Mucosa of gallbladder (tissue), 1 donor: ENCODE data around the gene PDZD2. TPM values are rescaled to one million over a fixed set of nuclear protein-coding genes. Genes with fewer than 3 reads are reported as not detected.
"Not testable (repeated sequence)": the region's sequence is repeated elsewhere in the genome, so short reads cannot be mapped to it uniquely, and the experiment has no call there.

Experiments used
- DNase-seq: peaks from one replicate; pipeline ENCODE4 v3.0.0-alpha.2; 2020; ENCODE audit warnings: low spot score
- total RNA-seq: library from RNA; stranded (reverse); gene quantifications from one replicate; pipeline ENCODE4 v1.2.1, GENCODE V29; 2021
- donor health status: DM: no; HTN: no; CAD: no.

The PDZD2 gene
- total RNA-seq, 1 donor from 2014 or later: 2.7 TPM

- DNase-seq: no peak
These were observed 130.6 kb downstream of the PDZD2 start for GRCh38 chr5:31769530-31769929.

GRCh38 chr5:31770132-31770720 lies 131.3 kb downstream of the PDZD2 start:
- DNase-seq: no peak

- no peak for DNase-seq
These were observed 132.1 kb downstream of the PDZD2 start for GRCh38 chr5:31770998-31771397.

- no peak for DNase-seq
These were observed 132.6 kb downstream of the PDZD2 start for GRCh38 chr5:31771500-31771899.

- not testable (repeated sequence) for DNase-seq
These were observed 137.4 kb downstream of the PDZD2 start for GRCh38 chr5:31776294-31776693.

- DNase-seq: no peak
These were observed 138.2 kb downstream of the PDZD2 start for GRCh38 chr5:31776976-31777651.

- no peak for DNase-seq
These were observed 142.8 kb downstream of the PDZD2 start for GRCh38 chr5:31781772-31782171.

- no peak for DNase-seq
These were observed 144.2 kb downstream of the PDZD2 start for GRCh38 chr5:31783086-31783645.

- DNase-seq: no peak
These were observed 144.8 kb downstream of the PDZD2 start for GRCh38 chr5:31783731-31784130.

- no peak for DNase-seq
These were observed 147.2 kb downstream of the PDZD2 start for GRCh38 chr5:31786090-31786631.

- DNase-seq: no peak
These were observed 155.1 kb downstream of the PDZD2 start for GRCh38 chr5:31794009-31794408.

- DNase-seq: no peak
These were observed 159.2 kb downstream of the PDZD2 start for GRCh38 chr5:31798168-31798567.

- no peak for DNase-seq
These were observed 161.4 kb downstream of the PDZD2 start for GRCh38 chr5:31800351-31800750.

- DNase-seq: no peak
These were observed 167.0 kb downstream of the PDZD2 start for GRCh38 chr5:31805785-31806400.

GRCh38 chr5:31806561-31806960 lies 167.6 kb downstream of the PDZD2 start:
- no peak for DNase-seq

- no peak for DNase-seq
These were observed 169.0 kb downstream of the PDZD2 start for GRCh38 chr5:31807789-31808540.

- peak; percentile 71 for DNase-seq
These were observed 170.3 kb downstream of the PDZD2 start for GRCh38 chr5:31809050-31809870.

GRCh38 chr5:31811210-31811609 lies 172.3 kb downstream of the PDZD2 start:
- no peak for DNase-seq

- no peak for DNase-seq
These were observed 176.4 kb downstream of the PDZD2 start for GRCh38 chr5:31815376-31815775.

GRCh38 chr5:31819926-31820516 lies 181.1 kb downstream of the PDZD2 start:
- no peak for DNase-seq

- no peak for DNase-seq
These were observed 184.5 kb downstream of the PDZD2 start for GRCh38 chr5:31823472-31823871.
